ENCODE data around the gene GPR152. TPM values are rescaled to one million over a fixed set of nuclear protein-coding genes. Genes with fewer than 3 reads are reported as not detected.

The GPR152 gene
- total RNA-seq, 2 donors from 2014 or later = not detected

DNA sequence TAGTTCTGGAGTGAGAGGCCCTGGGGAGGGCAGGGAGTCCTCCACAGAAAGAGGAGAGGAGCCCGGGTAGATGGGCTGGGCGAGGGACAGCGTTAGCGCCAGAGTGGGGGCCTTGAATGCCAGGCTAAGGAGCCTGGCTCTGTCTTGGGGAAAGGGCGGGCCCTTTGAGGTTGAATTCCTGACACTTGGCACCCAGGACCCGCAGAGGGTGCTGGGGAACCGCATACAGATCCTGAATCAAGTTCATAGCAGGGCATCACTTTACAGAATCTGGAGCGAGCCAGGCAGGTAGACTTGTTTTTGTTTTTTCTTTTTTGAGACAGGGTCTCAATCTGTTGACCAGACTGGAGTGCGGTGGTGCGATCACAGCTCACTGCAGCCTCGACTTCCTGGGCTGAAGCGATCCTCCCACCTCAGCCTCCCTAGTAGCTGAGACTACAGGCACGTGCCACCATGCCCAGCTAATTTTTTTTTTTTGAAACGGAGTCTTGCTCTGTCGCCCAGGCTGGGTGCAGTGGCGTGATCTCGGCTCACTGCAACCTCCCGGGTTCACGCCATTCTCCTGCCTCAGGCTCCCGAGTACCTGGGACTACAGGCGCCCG lies 31.0 kb downstream of the GPR152 start:
- H3K27ac ChIP-seq = peak overlapping the region; percentile 87 to 91
- TF ChIP-seq POLR2AphosphoS5 (IDR thresholded peaks at IDR 0.05) = no peak
- TF ChIP-seq POLR2A (IDR thresholded peaks at IDR 0.05) = no peak
- TF ChIP-seq, protein P1, sequence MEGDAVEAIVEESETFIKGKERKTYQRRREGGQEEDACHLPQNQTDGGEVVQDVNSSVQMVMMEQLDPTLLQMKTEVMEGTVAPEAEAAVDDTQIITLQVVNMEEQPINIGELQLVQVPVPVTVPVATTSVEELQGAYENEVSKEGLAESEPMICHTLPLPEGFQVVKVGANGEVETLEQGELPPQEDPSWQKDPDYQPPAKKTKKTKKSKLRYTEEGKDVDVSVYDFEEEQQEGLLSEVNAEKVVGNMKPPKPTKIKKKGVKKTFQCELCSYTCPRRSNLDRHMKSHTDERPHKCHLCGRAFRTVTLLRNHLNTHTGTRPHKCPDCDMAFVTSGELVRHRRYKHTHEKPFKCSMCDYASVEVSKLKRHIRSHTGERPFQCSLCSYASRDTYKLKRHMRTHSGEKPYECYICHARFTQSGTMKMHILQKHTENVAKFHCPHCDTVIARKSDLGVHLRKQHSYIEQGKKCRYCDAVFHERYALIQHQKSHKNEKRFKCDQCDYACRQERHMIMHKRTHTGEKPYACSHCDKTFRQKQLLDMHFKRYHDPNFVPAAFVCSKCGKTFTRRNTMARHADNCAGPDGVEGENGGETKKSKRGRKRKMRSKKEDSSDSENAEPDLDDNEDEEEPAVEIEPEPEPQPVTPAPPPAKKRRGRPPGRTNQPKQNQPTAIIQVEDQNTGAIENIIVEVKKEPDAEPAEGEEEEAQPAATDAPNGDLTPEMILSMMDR (IDR thresholded peaks at IDR 0.05) = no peak
- H3K4me3 ChIP-seq = peak overlapping the region; percentile 56 to 70
- WGBS = 73% methylated on average over 22 of the region's 22 CpGs
- H3K36me3 ChIP-seq = no peaks in the 10 kb centered on the region
- H3K4me1 ChIP-seq (replicated peaks) = peaks cover 9% of the 10 kb centered on the region
- H3K27me3 ChIP-seq (replicated peaks; ENCODE audit: insufficient read depth) = no peaks in the 10 kb centered on the region
- H3K9me3 ChIP-seq = no peaks in the 10 kb centered on the region
- intact Hi-C loops (cut with DNase I) = no loop called here
- no peak for DNase-seq (ENCODE audit: low spot score)

DNA sequence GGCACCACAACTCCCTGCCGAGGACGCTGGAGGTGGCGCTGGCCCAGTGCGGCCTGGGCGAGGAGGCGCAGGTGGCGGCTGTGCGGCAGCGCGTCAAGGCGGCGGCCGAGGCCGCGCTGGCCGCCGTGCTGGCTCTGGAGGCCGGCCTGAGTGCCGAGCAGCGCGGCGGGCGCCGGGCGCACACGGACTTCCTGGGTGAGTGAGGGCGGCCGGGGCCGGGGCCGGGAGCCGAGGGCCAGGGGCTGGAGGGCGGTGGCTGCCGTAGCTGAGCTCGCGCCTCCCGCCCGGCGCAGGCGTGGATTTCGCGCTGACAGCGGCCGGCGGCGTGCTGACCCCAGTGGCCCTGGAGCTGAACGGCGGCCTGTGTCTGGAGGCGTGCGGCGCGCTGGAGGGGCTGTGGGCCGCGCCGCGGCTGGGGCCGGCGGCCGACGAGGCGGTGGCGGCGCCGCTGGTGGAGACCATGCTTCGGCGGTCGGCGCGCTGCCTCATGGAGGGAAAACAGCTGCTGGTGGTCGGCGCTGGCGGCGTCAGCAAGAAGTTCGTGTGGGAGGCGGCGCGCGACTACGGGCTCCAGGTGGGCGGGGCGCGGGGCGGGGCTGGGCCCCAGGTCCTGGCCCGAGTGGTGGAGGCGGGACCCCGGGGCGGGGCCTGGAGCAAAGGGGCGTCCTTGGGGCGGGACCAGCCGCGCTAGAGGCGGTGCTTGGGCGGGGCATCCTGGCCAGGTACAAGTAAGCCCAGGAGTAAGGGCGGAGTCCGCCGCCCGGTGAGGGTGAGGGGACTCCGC lies 31.7 kb downstream of the GPR152 start:
- DNase-seq (ENCODE audit: low spot score) = peak; percentile 96
- H3K4me1 ChIP-seq (replicated peaks) = peaks cover 11% of the 10 kb centered on the region
- 2% methylated on average over 64 of the region's 97 CpGs for WGBS
- no peaks in the 10 kb centered on the region for H3K36me3 ChIP-seq
- TF ChIP-seq POLR2A (IDR thresholded peaks at IDR 0.05) (peak; percentile 83), POLR2AphosphoS5 (IDR thresholded peaks at IDR 0.05) (peak; percentile 62)
- TF ChIP-seq, protein P1 (IDR thresholded peaks at IDR 0.05) = peak in 2 of 4 experiments; percentile 34 to 40
- H3K4me3 ChIP-seq = peak overlapping the region; percentile 56 to 70
- no peaks in the 10 kb centered on the region for H3K9me3 ChIP-seq
- H3K27me3 ChIP-seq (replicated peaks; ENCODE audit: insufficient read depth) = no peaks in the 10 kb centered on the region
- peak overlapping the region; percentile 87 to 91 for H3K27ac ChIP-seq
- intact Hi-C loops (cut with DNase I) = no loop called here

DNA sequence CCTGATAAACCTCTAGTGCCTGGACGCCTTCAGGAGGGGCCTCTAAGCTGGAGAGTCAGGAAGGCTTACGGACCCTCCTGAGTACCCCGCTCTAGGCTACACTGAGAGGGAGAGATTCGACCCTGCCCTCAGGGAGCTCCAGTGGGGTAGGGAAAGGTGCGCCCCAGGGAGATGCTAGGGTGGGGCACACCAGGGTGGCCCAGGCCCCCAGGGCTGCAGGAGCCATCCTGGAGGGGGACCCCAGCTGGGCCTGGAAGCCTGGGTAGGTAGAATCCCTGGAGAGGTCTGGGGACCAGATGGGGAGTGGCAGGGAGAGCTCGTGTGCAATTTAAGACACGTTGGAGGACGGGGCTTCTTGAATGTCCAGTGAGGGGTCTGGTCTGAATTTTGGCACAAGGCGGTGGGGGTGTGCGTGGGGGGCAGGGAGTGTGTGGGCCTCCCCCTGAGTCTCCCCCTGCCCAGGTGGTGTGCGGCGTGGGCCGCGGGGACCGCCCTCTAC lies 32.3 kb downstream of the GPR152 start:
- H3K27ac ChIP-seq = peak overlapping the region; percentile 87 to 91
- DNase-seq (ENCODE audit: low spot score) = no peak
- TF ChIP-seq POLR2A (IDR thresholded peaks at IDR 0.05) (no peak), POLR2AphosphoS5 (IDR thresholded peaks at IDR 0.05) (no peak)
- TF ChIP-seq, protein P1 (IDR thresholded peaks at IDR 0.05) = no peak
- peaks cover 11% of the 10 kb centered on the region for H3K4me1 ChIP-seq (replicated peaks)
- H3K27me3 ChIP-seq (replicated peaks; ENCODE audit: insufficient read depth) = no peaks in the 10 kb centered on the region
- H3K9me3 ChIP-seq = no peaks in the 10 kb centered on the region
- no peaks in the 10 kb centered on the region for H3K36me3 ChIP-seq
- peak overlapping the region; percentile 56 to 70 for H3K4me3 ChIP-seq
- WGBS = 35% methylated on average over 15 of the region's 15 CpGs
- intact Hi-C loops (cut with DNase I) = no loop called here

DNA sequence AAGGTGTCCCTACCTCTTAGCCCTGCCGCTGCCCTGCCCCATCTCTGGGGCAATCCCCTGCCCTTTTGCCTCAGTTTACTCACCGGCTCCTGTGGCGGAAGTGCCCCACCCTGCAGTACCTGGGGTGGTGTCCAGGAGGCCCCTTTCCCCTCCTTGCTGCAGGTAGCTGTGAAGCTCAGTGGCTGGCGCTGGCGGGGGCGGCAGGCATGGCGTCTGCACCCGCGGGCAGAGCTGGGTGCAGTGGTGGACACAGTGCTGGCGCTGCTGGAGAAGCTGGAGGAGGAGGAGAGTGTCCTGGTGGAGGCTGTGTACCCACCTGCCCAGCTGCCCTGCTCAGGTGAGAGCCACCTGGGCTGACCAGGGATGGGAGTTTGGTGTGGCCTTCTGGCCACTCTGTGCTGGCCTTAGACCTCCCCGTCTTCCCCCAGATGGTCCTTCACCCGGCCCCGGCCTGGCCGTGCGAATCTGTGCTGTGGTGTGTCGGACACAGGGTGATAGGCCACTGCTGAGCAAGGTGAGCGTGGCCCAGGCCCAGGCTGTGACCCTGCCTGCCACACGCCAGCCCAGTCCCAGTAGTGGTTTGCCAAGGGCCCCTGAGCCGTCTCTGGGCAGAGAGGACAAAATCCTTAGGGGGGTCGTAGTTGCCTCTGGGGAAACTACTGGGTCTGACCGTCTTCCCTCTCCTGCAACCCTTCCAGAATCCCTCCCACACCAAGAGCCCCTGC lies 33.0 kb downstream of the GPR152 start:
- peaks cover 11% of the 10 kb centered on the region for H3K4me1 ChIP-seq (replicated peaks)
- H3K4me3 ChIP-seq = no peak overlapping the region
- no peaks in the 10 kb centered on the region for H3K27me3 ChIP-seq (replicated peaks; ENCODE audit: insufficient read depth)
- H3K9me3 ChIP-seq = no peaks in the 10 kb centered on the region
- H3K27ac ChIP-seq = peak overlapping the region; percentile 87 to 91
- H3K36me3 ChIP-seq = no peaks in the 10 kb centered on the region
- TF ChIP-seq, protein P1 (IDR thresholded peaks at IDR 0.05) = no peak
- no peak for TF ChIP-seq POLR2AphosphoS5 (IDR thresholded peaks at IDR 0.05)
- TF ChIP-seq POLR2A (IDR thresholded peaks at IDR 0.05) = no peak
- intact Hi-C loops (cut with DNase I) = no loop called here
- no peak for DNase-seq (ENCODE audit: low spot score)
- WGBS = 93% methylated on average over 19 of the region's 21 CpGs
